GM18511 (cell line): ENCODE data around the gene CHEK1.
A peak's percentile ranks its signal among the peaks of the same experiment; 100 is the strongest.

ENCODE experiments used
- ATAC-seq: cut with Tn5 transposase; IDR thresholded peaks from one replicate; pipeline ENCODE4 v1.9.1; 2021; ENCODE audit warnings: mild to moderate bottlenecking, moderate library complexity; ENCODE audit not compliant: unreplicated experiment

The CHEK1 gene

DNA sequence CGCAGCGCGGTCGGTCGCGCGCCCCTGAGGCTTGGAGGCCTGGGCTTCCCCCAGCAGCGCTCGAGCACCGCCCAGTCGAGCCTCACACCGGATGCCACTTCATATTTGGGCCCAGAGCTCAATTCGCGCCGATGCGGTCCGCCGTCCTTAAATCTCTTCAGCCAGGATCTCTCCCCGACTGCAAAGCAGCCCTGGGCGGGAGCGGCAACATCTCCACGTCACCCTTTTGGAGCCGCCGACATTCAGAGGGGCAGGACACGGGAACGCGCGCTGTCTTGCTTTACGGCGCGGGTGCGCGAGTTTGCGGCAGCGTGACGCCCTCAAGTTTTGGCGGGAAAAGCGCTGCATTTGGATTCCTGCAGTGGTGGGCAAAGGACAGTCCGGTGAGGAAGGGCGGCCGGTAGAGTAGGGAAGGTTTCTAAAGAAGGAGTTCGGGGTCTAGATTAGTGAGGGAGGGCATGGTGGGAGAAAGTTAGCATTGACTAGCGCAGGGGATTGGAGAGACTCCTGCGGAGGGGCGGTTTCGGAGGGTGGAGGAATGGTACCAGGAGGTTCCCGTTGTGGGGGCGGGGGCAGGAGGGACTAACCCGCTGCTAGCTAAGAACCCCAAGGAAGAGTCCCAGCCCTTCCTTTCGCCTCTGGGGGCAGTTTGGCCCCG lies 796 bp downstream of the CHEK1 start:
- peak; percentile 89 for ATAC-seq

DNA sequence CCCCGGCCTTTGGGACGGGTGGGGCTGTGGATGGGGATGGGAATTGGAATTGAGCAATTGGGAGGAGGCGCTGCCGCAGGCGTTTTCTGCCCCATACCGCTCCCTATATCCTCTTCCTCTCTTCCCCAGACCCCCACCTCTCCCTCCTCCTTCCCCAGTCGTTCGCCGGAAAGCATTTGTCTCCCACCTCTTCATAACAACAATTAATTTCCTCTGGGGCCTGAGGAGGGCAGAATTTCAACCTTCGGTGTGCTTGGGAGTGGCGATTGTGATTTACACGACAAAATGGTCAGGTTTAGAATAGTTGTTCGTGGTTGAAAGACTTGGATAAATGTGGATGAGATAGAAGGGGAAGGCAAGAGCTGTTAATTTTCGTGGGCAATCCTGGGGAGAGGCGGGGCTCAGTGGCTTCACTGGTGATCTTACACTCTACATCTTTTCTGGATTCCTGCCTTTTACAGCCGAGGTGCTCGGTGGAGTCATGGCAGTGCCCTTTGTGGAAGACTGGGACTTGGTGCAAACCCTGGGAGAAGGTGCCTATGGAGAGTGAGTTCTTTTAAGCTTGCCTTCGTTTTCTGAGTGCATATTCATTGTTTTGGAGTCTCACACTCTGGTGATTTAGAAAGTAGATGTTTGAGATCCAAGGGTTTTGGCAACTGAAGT lies 1.5 kb downstream of the CHEK1 start:
- peak; percentile 47 for ATAC-seq

DNA sequence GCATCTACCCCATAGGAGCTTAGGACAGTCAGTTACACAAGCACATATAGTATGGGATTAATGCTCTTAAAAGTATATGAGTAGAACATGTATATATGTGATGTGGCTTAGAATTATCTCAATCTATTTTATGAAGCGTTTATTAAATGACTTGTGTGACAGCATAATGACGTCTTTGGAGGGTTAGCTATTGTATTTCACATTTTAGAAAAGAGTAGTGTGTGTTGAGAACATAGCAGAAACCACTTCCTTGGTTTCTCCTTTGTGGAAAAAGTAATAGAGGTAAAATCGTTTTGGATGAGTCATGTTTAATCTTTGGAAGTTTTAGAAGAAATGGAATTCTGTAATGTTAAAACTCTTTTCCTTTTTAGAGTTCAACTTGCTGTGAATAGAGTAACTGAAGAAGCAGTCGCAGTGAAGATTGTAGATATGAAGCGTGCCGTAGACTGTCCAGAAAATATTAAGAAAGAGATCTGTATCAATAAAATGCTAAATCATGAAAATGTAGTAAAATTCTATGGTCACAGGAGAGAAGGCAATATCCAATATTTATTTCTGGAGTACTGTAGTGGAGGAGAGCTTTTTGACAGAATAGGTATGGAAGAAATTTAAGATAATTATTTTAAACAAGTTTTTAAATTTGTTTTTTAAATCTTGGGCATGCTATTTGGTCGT lies 2.4 kb downstream of the CHEK1 start:
- ATAC-seq, result no peak

DNA sequence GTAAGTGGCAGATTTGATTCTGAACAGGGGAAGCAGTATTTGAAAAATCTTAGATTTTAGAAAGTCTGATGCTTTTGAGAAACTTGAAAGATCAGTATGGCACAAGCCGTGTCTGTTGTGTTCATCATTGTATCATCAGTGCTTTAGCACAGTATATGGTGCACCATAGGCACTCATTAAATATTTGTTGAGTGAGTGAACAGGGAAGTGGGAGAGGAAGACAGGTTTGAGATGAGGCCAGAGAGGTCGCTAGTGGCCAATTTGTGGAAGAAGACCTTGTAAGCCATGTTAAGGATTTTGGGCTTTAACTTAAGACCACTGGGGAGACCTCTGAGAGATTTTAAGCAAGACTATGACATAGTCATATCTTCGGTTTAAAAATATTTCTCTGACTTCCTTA lies 12.9 kb downstream of the CHEK1 start:
- ATAC-seq, result no peak

- no peak for ATAC-seq
These were observed 13.4 kb downstream of the CHEK1 start for GRCh38 chr11:125638315-125638714.

DNA sequence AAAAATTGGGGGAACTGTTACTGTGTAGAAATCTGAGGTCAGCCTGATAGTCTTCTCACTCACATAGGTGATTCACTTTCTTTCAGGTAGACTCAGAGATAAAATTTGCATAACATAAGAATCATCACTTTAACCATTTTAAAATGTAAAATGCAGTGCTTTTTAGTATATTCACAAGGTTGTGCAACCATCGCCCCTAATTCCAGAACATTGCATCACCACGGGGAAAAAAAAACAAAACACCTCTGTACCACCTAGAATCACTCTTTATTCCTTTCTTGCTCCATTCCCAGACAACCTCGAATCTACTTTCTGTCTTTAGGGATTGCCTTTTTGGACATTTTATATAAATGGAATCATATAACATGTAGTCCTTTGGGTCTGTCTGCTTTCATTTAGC lies 20.9 kb downstream of the CHEK1 start:
- no peak for ATAC-seq

DNA sequence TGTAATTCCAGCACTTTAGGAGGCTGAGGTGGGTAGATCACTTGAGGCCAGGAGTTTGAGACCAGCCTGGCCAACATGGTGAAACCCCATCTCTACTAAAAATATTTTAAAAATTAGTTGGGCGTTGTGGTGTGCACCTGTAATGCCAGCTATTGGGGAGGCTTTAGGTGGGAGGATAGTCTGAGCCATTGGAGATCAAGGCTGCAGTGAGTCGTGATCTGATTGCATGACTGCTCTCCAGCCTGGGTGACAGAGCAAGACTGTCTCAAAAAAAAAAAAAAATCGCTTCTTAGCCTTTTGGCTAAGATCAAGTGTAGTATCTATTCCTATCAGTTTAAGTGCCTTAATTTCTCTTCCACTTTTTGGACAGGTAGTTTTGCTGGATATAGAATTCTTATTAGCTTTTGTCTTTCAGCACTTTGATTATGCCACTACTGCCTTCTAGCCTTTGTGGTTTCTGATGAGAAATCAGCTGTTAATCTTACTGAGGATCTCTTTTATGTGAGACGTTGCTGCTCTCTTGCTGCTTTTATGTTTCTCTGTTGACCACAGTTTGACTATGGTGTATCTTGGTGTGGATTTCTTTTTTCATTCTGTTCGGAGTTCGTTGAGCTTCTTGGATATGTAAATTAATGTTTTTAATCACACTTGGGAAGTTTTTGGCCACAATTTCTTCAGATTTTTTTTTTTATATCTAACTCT lies 24.7 kb downstream of the CHEK1 start:
- ATAC-seq, result no peak

DNA sequence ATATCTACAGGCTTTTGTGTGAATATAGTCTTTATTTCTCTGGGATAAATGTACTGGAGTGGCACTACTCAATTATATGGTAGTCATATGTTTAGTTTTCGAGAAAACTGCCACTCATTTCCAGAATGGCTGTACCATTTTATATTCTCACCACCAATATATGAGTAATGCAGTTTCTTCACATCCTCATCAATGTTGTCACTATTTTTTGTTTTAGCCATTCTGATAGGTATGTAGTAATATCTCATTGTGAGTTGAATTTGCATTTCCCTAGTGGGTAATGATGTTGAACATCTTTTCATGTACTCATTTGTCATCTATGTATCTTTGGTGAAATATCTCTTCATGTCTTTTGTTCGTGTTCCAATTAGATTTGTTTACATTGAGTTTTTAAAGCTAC lies 37.7 kb downstream of the CHEK1 start:
- no peak for ATAC-seq

DNA sequence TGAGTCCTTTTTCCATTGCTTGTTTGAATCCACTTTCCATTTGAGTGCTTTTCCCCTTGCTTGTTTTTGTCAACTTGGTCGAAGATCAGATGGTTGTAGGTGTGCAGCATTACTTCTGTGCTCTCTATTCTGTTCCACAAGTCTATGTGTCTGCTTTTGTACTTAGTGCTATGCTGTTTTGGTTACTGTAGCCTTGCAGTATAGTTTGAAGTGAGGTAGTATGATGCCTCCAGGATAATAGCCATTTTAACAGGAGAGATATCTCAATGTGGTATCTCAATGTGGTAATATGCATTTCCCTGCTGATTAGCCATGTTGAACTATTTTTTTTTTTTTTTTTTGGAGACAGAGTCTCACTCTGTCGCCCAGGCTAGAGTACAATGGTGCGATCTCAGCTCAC lies 38.9 kb downstream of the CHEK1 start:
- no peak for ATAC-seq

DNA sequence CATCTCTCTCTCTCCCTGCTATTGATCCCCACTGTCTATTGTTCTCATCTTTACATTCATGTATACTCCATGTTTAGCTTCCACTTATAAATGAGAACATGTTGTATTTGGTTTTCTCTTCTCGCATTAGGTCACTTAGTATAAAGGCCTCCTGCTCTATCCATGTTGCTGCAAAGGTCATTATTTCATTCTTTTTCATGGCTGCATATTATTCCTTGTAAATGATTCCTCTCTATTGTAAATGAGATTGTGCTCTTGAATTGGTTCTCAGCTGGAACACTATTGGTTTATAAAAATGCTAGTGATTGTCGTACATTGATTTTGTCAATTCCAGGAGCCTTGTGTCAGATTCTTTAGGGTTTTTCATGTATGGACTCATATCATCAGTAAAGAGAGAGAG lies 42.2 kb downstream of the CHEK1 start:
- no peak for ATAC-seq

DNA sequence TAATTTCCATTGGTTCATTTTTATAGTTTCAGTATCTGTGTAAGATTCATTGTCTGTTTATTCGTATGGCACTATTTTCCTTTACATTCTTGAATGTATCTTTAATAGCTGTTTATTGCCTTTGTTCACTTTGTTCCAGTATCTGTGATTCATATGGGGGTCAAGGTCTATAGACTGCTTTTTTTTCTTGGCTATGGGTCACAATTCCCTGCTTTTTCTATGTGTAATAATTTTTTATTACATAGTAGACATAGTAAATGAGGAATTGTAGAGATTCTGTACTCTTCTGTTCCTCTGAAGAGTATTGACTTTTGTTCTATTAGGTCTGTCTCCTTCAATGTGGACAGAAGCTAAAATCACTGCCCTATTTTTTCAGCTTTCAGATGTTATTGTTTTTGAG lies 45.2 kb downstream of the CHEK1 start:
- ATAC-seq, result no peak

GRCh38 chr11:125671561-125671960 lies 46.6 kb downstream of the CHEK1 start:
- ATAC-seq, result no peak

DNA sequence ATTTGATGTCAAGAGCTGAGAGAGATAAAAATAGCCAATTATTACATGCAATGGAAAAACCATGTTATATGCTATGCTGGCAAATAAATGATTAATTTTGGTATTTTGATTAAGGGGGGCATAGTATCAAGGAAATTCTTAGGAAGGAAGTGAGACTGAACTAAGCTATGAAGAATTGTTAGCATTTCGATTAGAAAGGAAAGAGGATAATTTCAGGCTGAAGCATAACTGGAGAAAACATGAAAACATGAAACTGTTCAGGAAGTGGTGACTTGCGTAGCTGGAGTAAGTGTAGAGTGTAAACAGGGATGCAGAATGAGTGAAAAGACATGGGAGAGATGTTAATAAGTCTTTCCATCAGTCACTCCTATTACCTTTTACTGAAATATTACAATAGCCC lies 49.2 kb downstream of the CHEK1 start:
- no peak for ATAC-seq

DNA sequence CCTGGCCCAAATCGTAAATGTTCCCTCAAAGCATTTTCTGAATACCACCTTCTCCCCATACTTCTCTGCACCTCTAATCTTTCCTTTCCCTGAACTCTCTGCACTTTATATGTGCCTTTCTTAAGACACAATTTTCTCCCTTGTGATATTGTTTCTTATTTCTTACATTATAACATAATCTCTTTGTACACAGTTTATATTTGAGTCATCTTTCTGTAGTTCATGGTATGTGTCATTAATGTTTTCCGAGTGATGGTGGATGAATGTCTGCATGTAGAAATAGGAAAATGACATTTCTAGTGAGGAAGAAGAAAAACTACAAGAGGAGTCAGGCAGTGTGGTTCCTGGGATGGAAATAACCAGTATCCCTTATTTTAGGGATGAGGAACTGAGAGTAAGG lies 50.2 kb downstream of the CHEK1 start:
- no peak for ATAC-seq

GRCh38 chr11:125679397-125679796 lies 54.4 kb downstream of the CHEK1 start:
- no peak for ATAC-seq

- ATAC-seq, result no peak
These were observed 54.9 kb downstream of the CHEK1 start for GRCh38 chr11:125679837-125680236.

- ATAC-seq, result no peak
These were observed 55.8 kb downstream of the CHEK1 start, which contains the start of gene ACRV1 for GRCh38 chr11:125680747-125681146. Gene ACRV1 (minus strand): TSS chr11:125680847. CDS start chr11:125680780, 67 bp downstream.

- no peak for ATAC-seq
These were observed 60.3 kb downstream of the CHEK1 start for GRCh38 chr11:125685228-125685627.

GRCh38 chr11:125688066-125688465 lies 63.1 kb downstream of the CHEK1 start:
- no peak for ATAC-seq

DNA sequence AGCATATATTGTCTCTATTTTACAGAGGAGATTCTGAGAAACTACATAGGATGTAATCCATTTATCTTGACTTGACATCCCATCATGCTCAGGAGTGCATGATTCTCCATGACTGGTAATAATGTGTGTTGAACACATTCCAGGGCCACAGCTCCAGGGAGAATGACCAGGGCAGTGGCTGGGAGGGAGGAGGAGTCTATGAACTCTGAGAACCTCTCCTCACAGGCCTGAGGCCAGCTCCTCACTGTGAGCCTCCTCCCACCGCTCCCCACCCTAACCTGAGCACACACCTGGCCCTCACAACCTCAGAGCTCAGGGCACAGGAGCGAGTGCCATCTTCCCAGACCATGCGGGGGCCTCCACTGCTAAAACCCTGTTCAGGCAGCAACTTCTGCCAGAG lies 63.7 kb downstream of the CHEK1 start:
- ATAC-seq, result no peak

- no peak for ATAC-seq
These were observed 64.4 kb downstream of the CHEK1 start for GRCh38 chr11:125689274-125689859.
